Smooth muscle cell of the brain vasculature (primary cell): Measurements from ENCODE around the gene TAF1A.

ENCODE experiments used
- DNase-seq: peaks from one replicate; pipeline ENCODE4 v3.0.0-alpha.2; 2012; ENCODE audit warnings: low read depth, low spot score

TAF1A gene

GRCh38 chr1:222596696-222597095 is 7.0 kb upstream of the TAF1A start:
- no peak for DNase-seq

DNA sequence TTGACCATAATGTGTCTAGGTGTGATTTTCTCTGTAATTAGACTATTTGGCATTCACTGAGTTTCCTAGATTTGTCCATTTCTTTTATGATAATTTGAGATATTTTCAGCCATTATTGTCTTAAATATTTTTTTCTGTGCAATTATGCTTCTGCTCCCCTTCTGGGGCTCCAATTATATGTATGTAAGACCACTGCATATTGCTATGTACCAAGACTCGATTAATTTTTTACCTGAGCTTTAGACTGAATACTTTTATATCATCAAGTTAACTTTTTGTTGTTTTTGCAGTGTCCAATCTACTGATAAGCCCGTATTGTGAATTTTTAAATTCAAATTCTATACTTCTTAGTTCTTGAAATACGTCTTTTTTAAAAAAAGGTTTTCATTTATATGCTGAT is 5.1 kb upstream of the TAF1A start:
- no peak for DNase-seq

- no peak for DNase-seq
Measured at GRCh38 chr1:222592171-222592570, 2.4 kb upstream of the TAF1A start.

DNA sequence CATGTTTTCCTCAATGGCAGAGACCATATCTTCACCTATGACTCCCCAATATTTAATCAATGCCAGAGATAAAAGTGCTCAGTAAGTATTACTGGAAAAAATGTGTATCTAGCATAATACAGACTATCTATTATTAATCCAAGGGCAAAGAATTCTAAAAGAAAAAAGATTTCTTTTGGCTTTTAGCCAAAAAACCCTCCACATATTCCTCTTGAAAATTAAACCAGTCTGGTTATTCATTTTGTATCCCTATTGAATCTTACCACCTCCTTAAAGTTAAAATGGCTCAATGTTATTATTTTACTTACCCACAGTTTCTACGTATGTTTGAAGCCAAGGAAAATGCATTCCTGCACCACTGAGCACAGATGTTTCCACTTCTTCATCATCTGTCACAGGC is 1.6 kb downstream of the TAF1A start:
- no peak for DNase-seq

DNA sequence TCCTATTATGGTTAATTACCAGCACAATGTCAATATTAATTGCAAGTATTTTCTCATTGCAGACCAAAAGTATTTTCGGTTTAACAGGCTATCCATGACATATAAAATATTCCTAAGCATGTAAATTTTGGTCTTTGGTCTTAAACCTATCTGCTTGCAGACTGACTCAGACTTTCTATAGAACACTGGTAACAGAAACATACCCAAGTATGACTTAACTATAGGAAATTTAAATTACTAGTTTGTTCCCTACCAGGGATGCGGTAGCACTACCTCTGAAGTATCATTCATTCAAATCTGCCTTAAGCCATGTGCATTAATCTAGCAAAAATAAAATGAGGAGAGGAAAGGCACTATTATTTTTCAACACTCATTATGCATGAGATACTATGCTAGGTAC is 2.9 kb downstream of the TAF1A start:
- DNase-seq = no peak

DNA sequence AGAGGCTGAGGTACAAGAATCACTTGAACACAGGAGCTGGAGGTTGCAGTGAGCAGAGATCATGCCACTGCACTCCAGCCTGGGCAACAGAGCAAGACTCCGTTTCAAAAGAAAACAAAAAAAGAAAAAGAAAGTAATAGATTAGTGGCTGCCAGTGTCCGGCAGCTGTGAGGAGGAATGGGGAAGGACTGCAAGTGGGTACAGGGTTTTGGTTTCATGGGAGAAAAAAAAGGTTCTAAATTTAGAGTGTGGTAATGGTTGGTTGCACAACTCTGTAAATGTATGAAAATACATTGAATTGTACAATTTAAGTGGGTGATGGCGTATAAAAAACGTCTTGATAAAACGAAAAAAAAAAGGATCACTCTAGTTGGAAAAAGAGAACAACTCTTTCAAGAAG is 6.7 kb downstream of the TAF1A start:
- no peak for DNase-seq

DNA sequence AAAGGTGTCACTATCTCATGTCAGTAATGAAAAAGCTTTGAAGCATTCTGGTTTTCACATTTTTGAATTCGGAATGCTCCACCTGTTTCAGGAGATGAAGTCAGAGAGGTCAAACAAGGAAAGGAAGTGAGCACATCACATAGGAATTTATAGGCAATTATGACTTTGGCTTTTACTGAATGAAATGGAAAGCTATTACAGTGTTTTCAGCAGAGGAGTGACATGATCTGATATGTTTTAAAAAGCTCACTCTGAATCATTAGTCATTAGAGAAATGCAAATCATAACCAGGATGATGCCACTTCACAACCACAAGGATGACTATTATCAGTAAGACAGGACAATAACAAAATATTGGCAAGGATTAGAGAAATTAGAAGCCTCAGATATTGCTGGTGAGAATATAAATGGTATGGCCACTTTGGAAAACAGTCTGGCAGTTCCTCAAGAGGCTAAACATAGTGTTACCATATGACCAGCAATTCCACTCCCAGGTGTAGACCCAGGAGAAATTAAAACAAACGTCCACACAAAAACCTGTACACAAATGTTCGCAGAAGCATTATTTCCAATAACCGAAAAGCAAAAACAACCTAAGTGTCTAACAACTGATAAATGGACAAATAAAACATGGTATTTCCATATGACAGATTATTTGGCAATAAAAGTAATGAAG is 7.5 kb downstream of the TAF1A start:
- no peak for DNase-seq

- no peak for DNase-seq
Measured at GRCh38 chr1:222579316-222579715, 10.4 kb downstream of the TAF1A start.

DNA sequence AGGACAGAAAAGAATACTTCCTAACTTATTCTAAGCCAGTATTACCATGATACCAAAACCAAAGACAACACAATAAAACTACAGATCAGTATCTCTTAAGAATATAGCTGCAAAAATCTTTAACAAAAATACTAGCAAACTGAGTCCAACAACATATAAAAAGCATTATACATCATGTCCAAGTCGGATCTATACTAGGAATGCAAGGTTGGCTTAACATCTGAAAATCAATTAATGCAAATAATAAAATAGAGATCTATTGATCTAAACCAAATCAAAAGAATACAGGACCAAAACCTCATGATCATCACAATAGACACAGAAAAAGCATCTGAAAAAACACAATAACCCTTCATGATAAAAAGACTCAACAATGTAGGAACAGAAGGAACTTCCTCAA is 18.9 kb downstream of the TAF1A start:
- DNase-seq = no peak

DNA sequence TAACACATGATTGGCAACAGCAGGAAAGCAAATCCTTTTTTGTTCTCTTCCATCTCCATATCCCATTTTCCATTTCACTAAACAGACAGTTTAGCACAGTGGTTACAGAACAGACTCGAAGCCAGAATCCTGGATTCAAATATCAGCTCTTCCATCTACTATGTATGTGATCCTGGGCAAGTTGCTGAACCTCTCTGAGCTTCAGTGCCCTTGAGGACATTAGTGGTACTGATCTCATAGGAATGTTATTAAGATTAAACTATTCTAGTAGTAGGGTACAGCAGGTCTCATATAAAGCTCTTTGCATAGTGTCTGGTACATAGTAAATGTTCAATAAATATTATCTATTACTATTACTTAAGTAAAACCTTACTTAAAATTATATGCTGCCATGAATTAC is 28.1 kb downstream of the TAF1A start:
- DNase-seq = no peak

GRCh38 chr1:222557574-222557973 is 32.2 kb downstream of the TAF1A start:
- DNase-seq = no peak

- no peak for DNase-seq
Measured at GRCh38 chr1:222557148-222557547, 32.6 kb downstream of the TAF1A start.

GRCh38 chr1:222555992-222556615 is 33.6 kb downstream of the TAF1A start:
- no peak for DNase-seq

- DNase-seq = no peak
Measured at GRCh38 chr1:222554177-222554576, 35.6 kb downstream of the TAF1A start.

- no peak for DNase-seq
Measured at GRCh38 chr1:222552882-222553281, 36.9 kb downstream of the TAF1A start.

DNA sequence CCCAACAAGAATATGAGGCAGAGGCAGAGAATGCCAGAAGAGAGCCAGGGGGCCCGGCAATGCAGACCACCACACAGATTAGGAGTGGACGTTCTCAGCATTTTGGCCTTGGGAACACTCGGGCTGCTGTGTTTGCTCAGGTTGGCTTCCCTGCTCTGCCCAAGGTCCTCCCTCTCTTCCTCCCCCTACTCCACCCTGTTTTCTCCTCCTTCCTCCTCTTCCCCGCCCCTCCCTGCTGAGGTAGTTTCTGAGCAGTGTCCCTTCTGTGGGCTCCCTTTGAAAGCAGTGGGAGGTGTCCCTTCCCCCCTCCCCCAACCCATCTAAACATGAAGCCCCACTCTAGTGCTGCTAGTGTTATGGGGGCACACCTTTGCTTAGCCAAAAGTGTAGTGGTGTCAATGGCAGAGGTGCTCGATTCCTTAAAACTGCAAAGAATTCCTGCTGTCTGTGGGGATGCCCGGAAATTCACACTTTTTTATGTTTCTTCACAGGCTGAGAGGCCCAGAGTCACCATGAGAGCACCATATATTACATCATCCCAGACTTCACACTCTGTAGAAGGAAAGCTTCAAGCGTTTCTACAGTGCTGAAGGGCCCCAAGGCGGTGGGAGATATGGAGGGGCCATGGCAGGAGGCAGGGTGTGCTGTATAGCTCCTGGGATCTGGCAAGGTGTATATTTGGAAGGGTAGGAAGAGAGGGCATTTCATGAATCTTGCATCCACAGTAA is 41.6 kb downstream of the TAF1A start, which contains the start of gene HHIPL2:
HHIPL2 (minus strand) TSS at position 161 of the 728 bp plus-strand sequence; CDS start at position 101, 60 bp downstream.
- no peak for DNase-seq

GRCh38 chr1:222547260-222547614 is 42.5 kb downstream of the TAF1A start:
- no peak for DNase-seq

DNA sequence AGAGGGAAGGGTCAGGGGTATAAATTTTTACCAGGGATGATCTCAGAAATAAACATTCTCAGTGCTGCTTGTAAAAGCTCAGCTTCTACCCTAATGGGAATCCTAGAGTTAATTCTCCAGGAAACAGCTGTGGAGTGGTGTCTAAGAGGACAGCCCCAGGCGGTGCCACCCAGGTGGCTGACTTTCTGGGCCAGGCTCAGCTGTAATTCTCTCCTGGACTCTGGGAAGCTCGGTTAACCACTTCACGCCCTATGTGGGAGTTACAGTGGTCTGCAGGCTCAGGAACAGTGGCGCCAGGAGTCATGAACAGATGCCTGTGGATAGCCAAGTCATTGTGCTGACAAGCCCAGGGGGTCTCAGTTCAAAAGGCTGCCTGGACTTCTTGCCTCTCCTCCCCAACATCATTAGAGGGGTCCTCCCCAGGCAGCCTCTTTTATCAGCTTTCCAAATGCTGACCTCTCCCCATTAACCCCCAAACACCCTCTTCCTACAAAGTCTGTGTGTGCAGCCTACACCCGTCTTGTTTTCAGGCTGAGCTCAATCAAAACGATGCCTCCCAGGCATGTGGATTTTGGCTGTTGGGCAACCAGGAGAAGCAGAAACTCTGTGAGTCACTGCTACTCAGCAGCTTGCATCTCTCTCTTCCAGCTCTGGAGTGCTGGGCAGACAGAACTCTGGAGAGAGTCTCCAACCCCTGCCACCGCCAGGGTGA is 43.0 kb downstream of the TAF1A start:
- peak; percentile 60 for DNase-seq

DNA sequence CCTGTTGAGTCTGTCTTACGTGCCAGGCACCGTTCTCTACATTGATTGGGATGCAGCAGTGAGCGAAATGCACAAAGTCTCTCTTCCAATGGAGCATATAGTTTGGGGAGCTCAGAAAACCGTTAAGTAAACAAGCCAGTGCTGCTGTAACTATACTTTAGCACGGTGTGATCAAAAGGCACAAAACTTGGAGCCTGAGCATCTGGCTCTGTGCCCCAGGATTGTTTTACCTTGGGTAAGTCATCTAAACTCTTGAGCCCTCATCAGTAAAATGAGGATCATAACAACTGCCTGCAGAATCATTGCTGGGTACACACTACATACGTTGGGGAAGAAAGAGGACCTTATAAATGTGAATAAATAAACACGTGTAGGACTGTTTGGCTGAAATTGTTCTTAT is 43.6 kb downstream of the TAF1A start:
- DNase-seq = no peak

GRCh38 chr1:222543817-222544216 is 45.9 kb downstream of the TAF1A start:
- no peak for DNase-seq

GRCh38 chr1:222540598-222540995 is 49.1 kb downstream of the TAF1A start:
- DNase-seq = no peak

- DNase-seq = no peak
Measured at GRCh38 chr1:222539951-222540597, 49.7 kb downstream of the TAF1A start.
